H1 (cell line): ENCODE results near the gene CYP17A1. TPM values are rescaled to one million over a fixed set of nuclear protein-coding genes. Genes with fewer than 3 reads are reported as not detected.

Experiments used
- ASH2L ChIP-seq: fragments of 200-600, 300-600 bp; sonication (generic); IDR thresholded peaks from one replicate; pipeline ENCODE4 v1.7.1; 2017; ENCODE audit warnings: low read length
- CEBPB ChIP-seq: IDR thresholded peaks from 2 replicates; pipeline ENCODE4 v1.6.1; 2012; ENCODE audit warnings: low read depth, low read length
- FOSL1 ChIP-seq: IDR thresholded peaks from 2 replicates; pipeline ENCODE4 v1.6.1; 2011; ENCODE audit warnings: mild to moderate bottlenecking, low read depth, low read length, moderate library complexity; ENCODE audit not compliant: insufficient read depth
- POLR2A ChIP-seq, 2 experiments: IDR thresholded peaks; 1 replicate in 1 of 2; 2 replicates in 1 of 2; pipeline ENCODE4 v1.6.1; 2011; ENCODE audit warnings: low read depth in 2 of 2, low read length in 2 of 2, mild to moderate bottlenecking in 2 of 2; ENCODE audit errors: control extremely low read depth in 1 of 2
- POLR2AphosphoS5 ChIP-seq: IDR thresholded peaks from 2 replicates; pipeline ENCODE4 v1.6.1; 2011; ENCODE audit warnings: low read depth, low read length
- RNF2 ChIP-seq: fragments of 200-900, 300-1000 bp; sonication (generic); IDR thresholded peaks from 2 replicates; pipeline ENCODE4 v1.7.1; 2016; ENCODE audit warnings: borderline replicate concordance, low read depth, mild to moderate bottlenecking, antibody characterized with exemption, low read length; ENCODE audit not compliant: poor library complexity, severe bottlenecking; ENCODE audit errors: missing control alignments
- RXRA ChIP-seq: IDR thresholded peaks from 2 replicates; pipeline ENCODE4 v1.6.1; 2011; ENCODE audit warnings: low read depth, mild to moderate bottlenecking, low read length, moderate library complexity; ENCODE audit not compliant: insufficient read depth
- SUZ12 ChIP-seq: fragments of 200-600 bp; sonication (generic); IDR thresholded peaks from 2 replicates; pipeline ENCODE4 v1.6.1; 2012; ENCODE audit warnings: mild to moderate bottlenecking, inconsistent platforms, low read length, moderate library complexity, mixed read lengths
- TBP ChIP-seq: IDR thresholded peaks from 2 replicates; pipeline ENCODE4 v1.6.1; 2011; ENCODE audit warnings: low read depth, low read length, improper control_type of control experiment
- polyA plus RNA-seq, 7 experiments: library from polyadenylated mRNA; depleted of rRNA in 3 of 7; stranded (reverse) in 5 of 7; unstranded in 2 of 7; fragments of >200 nt in 5 of 7; fragments of 200-250 nt in 2 of 7; gene quantifications; 1 replicate in 5 of 7; 2 replicates in 1 of 7; 4 replicates in 1 of 7; pipeline versions ENCODE4 v1.2.1 to v1.2.3, GENCODE V29; 2011 to 2013; ENCODE audit warnings: missing spikeins in 2 of 7, mixed read lengths in 2 of 7
- total RNA-seq: library from RNA; stranded (reverse); fragmentation: NEBNext Ultra II Directional; extraction: Animal tissue kit (Norgen Biotek cat#: 25700); gene quantifications from 2 replicates; pipeline ENCODE4 v1.2.1, GENCODE V29; 2021

Gene CYP17A1
- total and polyA plus RNA-seq, 2 of the 8 experiments (the other 6 are each of a cell fraction or from before 2014, with no cell fraction given), result not detected

GRCh38 chr10:102880256-102880655, 43.0 kb upstream of the CYP17A1 start (continued):
- TF ChIP-seq RXRA (no peak), FOSL1 (no peak), TBP (no peak), ASH2L (no peak), POLR2AphosphoS5 (no peak), POLR2A (IDR thresholded peaks at IDR 0.05; ENCODE audit: control extremely low read depth in 1 of 2, low read depth in 2 of 2, low read length in 2 of 2) (no peak), SUZ12 (no peak), CEBPB (no peak), RNF2 (no peak)
- TF ChIP-seq, all 59 proteins: peak for 0
